Spinal cord (tissue), 10 donors: ENCODE results near the gene LRRC27. TPM values are rescaled to one million over a fixed set of nuclear protein-coding genes. Genes with fewer than 3 reads are reported as not detected.
"Not testable (repeated sequence)": the region's sequence is repeated elsewhere in the genome, so short reads cannot be mapped to it uniquely, and the experiment has no call there.

Source experiments
- DNase-seq, 6 donors: peaks; one replicate each; pipeline versions ENCODE4 v3.0.0 to v3.0.0-alpha.2; 2013 to 2015; ENCODE audit warnings: low spot score in 6 of 6, low read depth in 4 of 6
- H3K27ac ChIP-seq: one replicate; pipeline ENCODE4 v1.5.1; 2013; ENCODE audit warnings: low read depth, low read length, control low read depth
- H3K27me3 ChIP-seq: one replicate; pipeline ENCODE4 v1.6.1; 2013; ENCODE audit warnings: low read length; ENCODE audit not compliant: control insufficient read depth, insufficient read depth
- H3K36me3 ChIP-seq: one replicate; pipeline ENCODE4 v1.6.1; 2013; ENCODE audit warnings: low read length; ENCODE audit not compliant: control insufficient read depth, insufficient read depth
- H3K4me1 ChIP-seq: one replicate; pipeline ENCODE4 v1.6.1; 2013; ENCODE audit warnings: low read length; ENCODE audit not compliant: control insufficient read depth, insufficient read depth
- H3K4me3 ChIP-seq: one replicate; pipeline ENCODE4 v1.5.1; 2013; ENCODE audit warnings: low read depth, low read length, control low read depth
- H3K9me3 ChIP-seq: one replicate; pipeline ENCODE4 v1.6.1; 2013; ENCODE audit warnings: low read length; ENCODE audit not compliant: control insufficient read depth, insufficient read depth
- WGBS: methylation state at CpG from one replicate; pipeline ENCODE4 v1.1.5; 2013; ENCODE audit warnings: missing lambda C conversion rate; ENCODE audit not compliant: insufficient coverage; 5-methylcytosine and 5-hydroxymethylcytosine counted together
- polyA plus RNA-seq, 2 donors: library from polyadenylated mRNA; unstranded; fragments of 120-200 nt; gene quantifications; one replicate each; pipeline ENCODE4 v1.2.1, GENCODE V29; 2013; ENCODE audit not compliant: insufficient read length in 2 of 2
- total RNA-seq, 2 donors: library from RNA; depleted of rRNA in 1 of 2; stranded (reverse); fragments of 120-200 nt in 1 of 2; fragments of >200 nt in 1 of 2; gene quantifications; one replicate each; pipeline versions ENCODE4 v1.2.3 to v1.2.4, GENCODE V29; 2013 to 2014
- donor health status: healthy.

Gene LRRC27
- total and polyA plus RNA-seq, 4 donors: 19.5 to 31.2 (median 26.5) TPM

DNA sequence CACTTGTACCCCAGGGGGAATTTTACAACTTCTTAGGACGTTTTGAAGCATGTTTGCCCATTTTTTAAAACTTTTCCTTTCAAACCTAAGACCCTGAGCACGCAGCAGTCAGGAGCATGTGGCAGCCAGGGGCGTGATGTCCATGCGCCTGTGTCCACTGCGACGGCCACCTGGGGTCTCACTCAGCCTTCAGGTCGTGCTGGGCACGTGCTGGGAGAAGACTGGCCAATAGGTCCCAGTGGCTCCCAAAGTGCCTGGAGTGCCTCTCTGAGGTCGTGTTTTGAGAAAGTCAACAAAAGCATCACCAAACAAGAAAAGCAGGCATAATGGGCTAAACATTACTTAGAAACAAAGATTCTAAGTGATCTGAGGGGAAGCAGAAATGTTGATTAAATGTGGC is 14.8 kb downstream of the LRRC27 start:
- H3K4me3 ChIP-seq: no peak overlapping the region
- H3K27me3 ChIP-seq: no peaks in the 10 kb centered on the region
- no peaks in the 10 kb centered on the region for H3K4me1 ChIP-seq
- H3K9me3 ChIP-seq: no peaks in the 10 kb centered on the region
- no peak for DNase-seq
- WGBS: 89% methylated on average over 9 of the region's 9 CpGs
- H3K27ac ChIP-seq: no peak overlapping the region
- H3K36me3 ChIP-seq: peaks cover 79% of the 10 kb centered on the region

DNA sequence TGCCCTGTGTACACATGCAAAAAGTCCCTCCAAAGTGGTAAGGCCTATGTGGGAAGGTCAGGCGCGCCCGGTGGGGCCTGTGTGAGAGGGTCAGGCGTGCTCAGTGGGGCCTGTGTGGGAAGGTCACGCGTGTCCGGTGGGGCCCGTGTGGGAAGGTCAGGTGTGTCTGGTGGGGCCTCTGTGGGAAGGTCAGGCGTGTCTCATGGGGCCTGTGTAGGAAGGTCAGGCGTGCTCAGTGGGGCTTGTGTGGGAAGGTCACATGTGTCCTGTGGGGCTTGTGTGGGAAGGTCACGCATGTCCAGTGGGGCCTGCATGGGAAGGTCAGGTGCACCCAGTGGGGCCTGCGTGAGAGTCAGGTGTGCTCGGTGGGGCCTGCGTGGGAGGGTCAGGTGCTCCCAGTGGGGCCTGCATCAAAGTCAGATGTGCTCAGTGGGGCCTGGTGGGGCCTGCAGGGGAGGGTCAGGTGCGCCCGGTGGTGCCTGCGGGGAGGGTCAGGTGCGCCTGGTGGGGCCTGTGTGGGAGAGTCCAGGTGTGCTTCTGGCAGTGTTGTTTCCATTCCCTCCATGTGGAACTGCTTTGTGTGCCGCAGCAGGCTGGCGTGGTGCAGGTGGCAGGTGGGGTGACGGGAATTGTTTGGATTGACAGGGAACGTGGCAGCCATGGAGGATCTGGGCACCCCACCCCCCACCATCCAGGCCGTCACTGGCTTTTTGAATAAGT is 15.4 kb downstream of the LRRC27 start:
- Histone ChIP-seq H3K9me3 (no peaks in the 10 kb centered on the region), H3K4me3 (no peak overlapping the region), H3K27ac (no peak overlapping the region), H3K36me3 (peaks cover 78% of the 10 kb centered on the region), H3K27me3 (no peaks in the 10 kb centered on the region), H3K4me1 (no peaks in the 10 kb centered on the region)
- WGBS: 97% methylated on average over 20 of the region's 23 CpGs
- no peak for DNase-seq

DNA sequence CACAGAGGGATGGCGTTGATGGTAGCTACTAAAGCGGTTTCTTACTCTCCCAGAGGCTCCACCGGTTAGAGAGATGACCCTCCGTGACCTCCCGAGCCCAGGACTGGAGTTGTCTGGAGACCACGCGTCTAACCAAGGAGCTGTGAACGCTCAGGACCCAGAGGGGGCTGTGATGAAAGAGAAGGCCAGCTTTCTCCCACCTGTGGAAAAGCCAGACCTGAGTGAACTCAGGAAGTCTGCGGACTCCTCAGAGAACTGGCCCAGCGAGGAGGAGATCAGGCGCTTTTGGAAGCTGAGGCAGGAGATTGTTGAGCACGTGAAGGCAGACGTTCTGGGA is 15.9 kb downstream of the LRRC27 start:
- DNase-seq: no peak
- Histone ChIP-seq H3K9me3 (no peaks in the 10 kb centered on the region), H3K4me1 (no peaks in the 10 kb centered on the region), H3K36me3 (peaks cover 82% of the 10 kb centered on the region), H3K4me3 (no peak overlapping the region), H3K27me3 (no peaks in the 10 kb centered on the region), H3K27ac (no peak overlapping the region)
- 81% methylated on average over 13 of the region's 13 CpGs for WGBS

DNA sequence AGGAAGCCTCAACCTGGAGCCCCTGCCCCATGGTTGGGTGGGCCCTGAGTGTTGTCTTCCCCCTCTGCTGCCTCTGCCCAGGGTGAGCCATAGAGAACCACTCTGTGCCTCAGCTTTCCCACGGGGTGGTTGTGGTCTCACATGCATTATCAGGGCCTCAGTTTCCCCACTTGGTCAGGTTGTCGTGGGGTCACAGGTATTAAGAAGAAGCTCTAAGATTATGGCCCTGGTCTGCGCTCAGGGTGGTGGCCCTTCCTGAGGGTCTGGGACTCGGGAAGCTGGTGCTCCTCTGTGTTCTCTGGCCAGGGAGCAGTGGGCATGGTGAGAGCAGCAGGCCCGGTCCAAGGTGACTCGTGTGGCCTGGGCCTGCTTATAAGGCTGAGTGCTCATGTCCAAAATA is 17.8 kb downstream of the LRRC27 start:
- 86% methylated on average over 6 of the region's 6 CpGs for WGBS
- no peak for DNase-seq
- Histone ChIP-seq H3K4me1 (no peaks in the 10 kb centered on the region), H3K27me3 (no peaks in the 10 kb centered on the region), H3K4me3 (no peak overlapping the region), H3K27ac (no peak overlapping the region), H3K36me3 (peaks cover 92% of the 10 kb centered on the region), H3K9me3 (no peaks in the 10 kb centered on the region)

DNA sequence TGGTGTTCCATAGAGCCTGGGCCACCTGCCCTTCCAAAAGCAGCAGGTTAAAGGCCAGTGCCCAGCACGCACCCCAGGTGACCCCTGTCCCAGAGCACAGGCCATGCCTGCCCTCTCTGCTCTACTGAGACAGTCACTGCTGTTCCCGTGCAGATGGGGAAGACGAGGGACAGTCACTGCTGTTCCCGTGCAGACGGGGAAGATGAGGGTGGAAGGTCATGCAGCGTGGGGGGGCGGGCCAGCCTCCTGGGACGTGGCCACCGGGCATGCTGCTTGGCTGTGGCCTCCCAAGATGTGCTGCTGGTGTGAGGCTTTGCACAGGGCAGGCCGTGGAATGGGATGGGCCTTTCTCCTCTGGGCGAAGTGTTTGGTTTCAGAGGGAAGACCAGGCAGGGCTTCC is 18.4 kb downstream of the LRRC27 start:
- H3K9me3 ChIP-seq: no peaks in the 10 kb centered on the region
- no peak for DNase-seq
- no peak overlapping the region for H3K4me3 ChIP-seq
- 78% methylated on average over 10 of the region's 11 CpGs for WGBS
- H3K36me3 ChIP-seq: peaks cover 93% of the 10 kb centered on the region
- no peak overlapping the region for H3K27ac ChIP-seq
- no peaks in the 10 kb centered on the region for H3K4me1 ChIP-seq
- no peaks in the 10 kb centered on the region for H3K27me3 ChIP-seq

DNA sequence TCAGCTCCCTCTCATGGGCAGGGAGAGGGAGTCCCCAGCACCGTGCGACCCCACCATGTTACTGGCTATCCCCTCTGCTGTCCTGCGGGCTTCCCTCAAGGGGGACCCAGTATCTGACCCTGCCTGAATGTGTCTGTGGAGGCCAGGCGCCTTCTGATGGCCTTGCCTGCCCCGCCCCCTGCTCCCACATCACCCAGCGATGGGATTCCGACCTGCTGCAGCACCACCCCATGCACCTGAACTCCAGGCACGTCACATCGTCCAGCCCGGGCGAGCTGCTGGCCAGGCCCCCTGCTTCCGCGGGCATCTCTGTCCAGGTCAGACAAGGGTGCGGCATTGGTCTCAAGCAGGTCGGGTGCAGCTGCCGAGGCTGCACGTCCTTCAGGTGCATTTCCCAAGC is 19.0 kb downstream of the LRRC27 start:
- Histone ChIP-seq H3K36me3 (peaks cover 94% of the 10 kb centered on the region), H3K27ac (no peak overlapping the region), H3K4me3 (no peak overlapping the region), H3K9me3 (no peaks in the 10 kb centered on the region), H3K27me3 (no peaks in the 10 kb centered on the region), H3K4me1 (no peaks in the 10 kb centered on the region)
- DNase-seq: no peak
- WGBS: 91% methylated on average over 17 of the region's 17 CpGs

DNA sequence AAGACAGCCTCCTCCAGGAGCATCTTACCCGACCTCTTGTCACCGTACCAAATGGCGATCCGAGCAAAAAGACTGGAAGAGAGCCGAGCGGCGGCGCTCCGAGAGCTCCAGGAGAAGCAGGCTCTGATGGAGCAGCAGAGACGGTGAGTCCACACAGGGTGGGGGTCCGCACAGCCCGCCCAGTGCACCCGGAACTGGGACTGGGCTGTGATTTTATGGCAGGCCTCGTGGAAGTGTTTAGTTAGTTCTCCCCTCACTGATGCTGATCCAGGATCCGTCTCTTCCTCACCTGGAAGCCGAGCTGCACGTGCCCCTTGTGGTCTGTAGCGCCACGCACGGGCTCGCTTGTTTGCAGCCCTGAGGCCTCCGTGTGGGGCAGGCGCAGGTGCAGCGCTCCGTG is 19.6 kb downstream of the LRRC27 start:
- Histone ChIP-seq H3K4me3 (no peak overlapping the region), H3K4me1 (no peaks in the 10 kb centered on the region), H3K9me3 (no peaks in the 10 kb centered on the region), H3K27ac (no peak overlapping the region), H3K36me3 (peaks cover 94% of the 10 kb centered on the region), H3K27me3 (no peaks in the 10 kb centered on the region)
- WGBS: 81% methylated on average over 20 of the region's 25 CpGs
- no peak for DNase-seq

DNA sequence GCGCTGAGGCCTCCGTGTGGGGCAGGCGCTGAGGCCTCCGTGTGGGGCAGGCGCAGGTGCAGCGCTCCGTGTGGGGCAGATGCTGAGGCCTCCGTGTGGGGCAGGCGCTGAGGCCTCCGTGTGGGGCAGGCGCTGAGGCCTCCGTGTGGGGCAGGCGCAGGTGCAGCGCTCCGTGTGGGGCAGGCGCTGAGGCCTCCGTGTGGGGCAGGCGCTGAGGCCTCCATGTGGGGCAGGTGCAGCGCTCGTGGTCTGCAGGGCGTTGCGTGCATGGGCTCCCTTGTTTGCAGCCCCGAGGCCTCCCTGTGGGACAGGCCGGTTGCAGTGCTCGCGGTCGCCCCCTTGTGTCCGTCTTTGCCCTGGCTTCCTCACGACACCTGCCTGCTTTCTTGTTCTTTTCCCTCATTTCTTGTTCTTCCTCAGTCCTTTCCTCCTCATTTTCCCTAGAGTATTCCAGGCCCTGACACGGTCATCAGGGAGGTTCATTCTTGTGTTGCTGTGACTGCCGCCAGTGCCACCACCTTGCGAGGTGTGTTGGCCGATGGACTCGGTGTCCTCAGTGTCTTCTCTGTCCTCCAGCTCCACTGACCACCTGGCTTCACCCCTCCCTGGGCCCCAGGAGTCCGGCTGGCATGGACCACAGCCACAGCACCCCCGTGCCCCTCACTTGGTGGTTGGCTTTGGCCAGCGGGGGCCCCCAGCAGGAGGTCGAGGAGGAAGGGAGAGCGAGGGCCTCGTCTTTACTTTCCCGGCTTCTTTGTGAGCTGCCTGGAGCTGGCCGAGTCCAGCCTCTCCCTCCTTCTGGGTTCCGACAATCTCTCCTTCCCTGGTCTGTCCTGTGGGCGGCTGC is 20.7 kb downstream of the LRRC27 start:
- H3K9me3 ChIP-seq, H3K27ac ChIP-seq, H3K4me1 ChIP-seq, H3K4me3 ChIP-seq, H3K27me3 ChIP-seq: not testable (repeated sequence)
- 40% methylated on average over 27 of the region's 44 CpGs for WGBS
- DNase-seq: peak in 2 of 6 donors; percentile 74 to 83
- H3K36me3 ChIP-seq: peaks cover 92% of the 10 kb centered on the region

DNA sequence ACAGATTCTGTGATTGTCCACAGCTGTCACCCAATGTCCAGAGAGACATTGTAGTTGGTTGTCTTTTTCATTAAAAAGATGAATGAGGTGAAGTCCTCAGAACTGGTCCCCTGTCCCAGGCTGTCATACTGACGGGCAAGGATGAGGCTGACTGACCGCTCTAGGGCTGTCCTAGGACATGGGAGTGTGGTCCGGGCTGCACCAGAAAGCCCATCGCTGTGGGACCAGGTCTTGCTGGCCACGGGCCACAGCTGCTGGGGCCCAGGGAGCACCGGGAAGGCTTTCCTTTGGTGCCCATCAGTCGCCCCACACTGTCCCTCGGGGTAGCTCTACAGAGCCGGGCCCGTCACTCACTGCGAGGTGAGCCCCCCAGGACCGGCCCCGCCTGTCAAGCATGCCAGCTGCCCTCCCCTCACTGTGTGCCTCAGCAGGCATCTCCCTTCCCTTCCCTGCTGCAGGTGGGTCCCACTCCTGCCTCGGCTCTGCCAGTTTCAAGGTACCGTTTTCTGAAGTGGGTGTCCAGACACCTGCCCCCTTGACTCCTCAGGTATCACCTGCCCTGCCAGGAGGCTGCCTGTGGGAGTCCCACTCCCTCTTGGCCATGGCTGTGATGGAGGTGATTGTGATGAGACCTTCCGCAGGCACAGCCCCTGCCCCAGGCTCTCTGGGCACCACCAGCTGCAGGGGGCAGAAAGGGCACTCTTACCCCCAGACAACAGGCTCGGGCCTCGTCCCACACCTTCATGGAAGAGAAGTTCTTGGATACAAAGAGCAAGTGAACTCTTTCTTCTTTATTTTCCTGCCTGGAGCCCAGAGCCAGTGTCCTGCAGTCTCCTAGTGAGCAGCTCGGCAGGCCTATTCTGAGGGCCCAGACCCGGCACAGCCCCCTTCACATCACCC is 21.7 kb downstream of the LRRC27 start:
- H3K4me3 ChIP-seq: no peak overlapping the region
- no peaks in the 10 kb centered on the region for H3K4me1 ChIP-seq
- H3K27ac ChIP-seq: no peak overlapping the region
- no peaks in the 10 kb centered on the region for H3K9me3 ChIP-seq
- WGBS: 91% methylated on average over 18 of the region's 20 CpGs
- peaks cover 87% of the 10 kb centered on the region for H3K36me3 ChIP-seq
- DNase-seq: no peak
- no peaks in the 10 kb centered on the region for H3K27me3 ChIP-seq
